GM03348 (cell line): Measurements from ENCODE around the gene VAC14.
A peak's percentile ranks its signal among the peaks of the same experiment; 100 is the strongest.
"Not testable (repeated sequence)": the region's sequence is repeated elsewhere in the genome, so short reads cannot be mapped to it uniquely, and the experiment has no call there.

Source experiments
- DNase-seq: peaks from one replicate; pipeline ENCODE4 v3.0.0; 2012; ENCODE audit warnings: low spot score

VAC14 gene

DNA sequence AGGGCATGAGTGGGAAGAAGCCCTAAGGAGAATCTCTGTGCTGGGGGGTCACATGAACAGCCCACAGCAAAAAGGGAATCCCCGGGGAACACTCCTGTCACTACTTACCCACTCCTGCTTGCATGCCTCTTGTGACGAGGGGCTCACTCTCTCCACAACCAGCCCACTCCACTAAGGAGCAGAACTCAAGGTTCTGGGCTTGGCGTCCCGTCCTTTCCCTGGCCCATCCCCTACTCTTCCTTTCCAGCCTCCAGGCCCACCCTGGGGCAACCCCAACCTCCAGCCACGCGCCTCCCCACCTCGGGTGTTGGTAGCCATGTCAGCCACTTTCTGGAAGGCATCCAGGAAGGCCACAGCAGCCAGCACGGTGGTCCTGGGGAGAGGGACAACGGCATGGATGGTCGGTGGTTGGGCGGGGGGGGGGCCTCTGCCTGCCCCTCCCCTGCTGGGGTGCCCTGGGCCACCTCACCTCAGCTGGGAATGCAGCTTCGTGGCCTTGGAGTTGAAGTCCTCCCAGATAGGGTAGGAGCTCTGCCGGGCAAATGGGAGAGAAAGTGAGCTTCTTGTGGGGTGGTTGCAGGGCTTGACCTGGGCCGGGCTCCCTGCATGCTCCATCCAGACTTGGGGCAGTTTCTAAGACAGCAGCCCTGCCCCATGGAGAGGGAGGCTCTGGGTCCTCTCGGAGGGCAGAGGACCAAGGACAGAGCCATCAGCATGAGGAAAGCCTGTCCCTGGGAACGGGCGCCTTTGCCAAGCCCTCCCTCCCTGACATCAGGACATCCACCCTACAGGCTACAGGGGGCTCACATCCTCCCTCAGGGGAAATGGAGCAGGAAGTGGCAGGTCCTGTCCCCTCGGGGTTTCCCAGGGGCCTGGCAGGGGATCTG lies 120.2 kb downstream of the VAC14 start:
- DNase-seq, result no peak

DNA sequence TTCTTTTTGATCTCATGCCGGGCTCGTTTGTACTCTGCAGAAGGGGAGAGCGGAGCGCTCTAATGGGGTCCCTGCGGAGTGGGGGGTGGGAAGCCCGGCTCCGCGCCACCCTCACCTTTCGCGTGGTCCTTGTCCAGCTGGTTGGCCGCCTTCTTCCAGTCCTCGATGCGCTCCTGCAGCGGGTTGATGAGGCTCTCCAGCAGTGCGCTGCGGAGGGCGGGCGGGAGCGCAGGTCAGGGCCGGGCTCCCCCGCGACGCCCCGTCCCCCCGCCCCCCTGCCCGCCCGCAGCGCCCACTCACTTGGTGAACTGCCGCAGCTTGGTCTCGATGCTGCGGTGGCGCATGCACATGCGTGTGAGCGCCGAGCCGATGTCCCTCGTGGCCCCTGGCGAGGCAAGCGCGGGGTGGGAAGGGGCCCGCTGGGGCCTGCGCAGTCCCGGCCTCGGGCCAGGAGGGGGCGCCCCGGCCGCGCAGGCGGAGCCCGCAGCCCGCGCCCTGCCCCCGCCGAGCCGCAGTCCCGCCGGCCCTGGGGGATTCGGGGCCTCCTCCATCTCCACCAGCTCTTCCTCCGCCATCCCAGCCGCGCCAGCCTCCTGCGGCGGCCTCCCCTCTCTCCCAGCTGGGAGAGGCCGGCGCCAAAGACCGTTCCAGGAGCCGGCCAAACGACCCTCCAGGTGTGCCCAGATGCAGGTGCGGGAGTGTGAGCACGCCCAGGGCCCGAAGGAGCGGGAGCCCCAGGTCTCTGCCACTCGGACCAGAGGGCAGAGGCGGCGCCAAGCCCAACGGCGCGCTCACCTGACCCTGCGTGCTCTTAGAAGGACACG lies 121.1 kb downstream of the VAC14 start:
- peak; percentile 79 for DNase-seq

DNA sequence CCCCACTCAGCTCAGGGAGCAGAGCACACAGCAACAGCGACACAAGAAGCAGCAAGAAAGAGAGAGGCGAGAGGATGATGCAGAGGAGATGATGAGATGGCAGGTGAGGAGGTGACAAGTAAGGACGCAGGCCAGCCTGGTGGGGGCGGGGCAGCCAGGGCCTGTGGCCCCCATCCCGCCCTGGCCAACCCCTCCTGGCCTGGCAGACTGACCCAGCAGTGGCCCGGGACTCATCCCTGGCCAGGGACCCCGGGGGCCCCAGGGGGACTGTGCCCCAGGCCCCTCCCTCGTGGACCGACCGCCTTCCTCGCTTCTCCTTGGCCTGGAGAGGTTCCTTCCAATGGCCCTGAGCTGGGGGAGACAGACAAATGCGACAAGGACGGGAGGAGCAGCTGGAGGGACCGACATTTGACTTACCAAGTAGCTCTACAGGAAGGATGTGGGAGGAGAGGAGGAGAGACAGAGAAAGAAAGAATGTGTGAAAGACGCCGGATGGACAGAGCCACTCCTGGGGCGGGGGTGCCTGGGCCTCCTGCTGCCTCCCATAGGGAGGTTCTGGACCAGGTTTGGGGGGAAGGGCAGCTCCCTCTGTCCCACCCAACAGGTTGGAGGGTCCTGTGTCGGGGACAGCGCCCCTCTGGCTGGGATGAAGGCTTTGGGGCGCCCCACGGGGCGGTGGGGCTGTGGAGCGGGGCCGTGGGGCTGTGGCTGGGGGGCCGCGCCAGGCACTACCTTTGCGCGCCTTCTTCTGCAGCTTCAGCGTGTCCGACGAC lies 121.9 kb downstream of the VAC14 start:
- DNase-seq, result no peak

DNA sequence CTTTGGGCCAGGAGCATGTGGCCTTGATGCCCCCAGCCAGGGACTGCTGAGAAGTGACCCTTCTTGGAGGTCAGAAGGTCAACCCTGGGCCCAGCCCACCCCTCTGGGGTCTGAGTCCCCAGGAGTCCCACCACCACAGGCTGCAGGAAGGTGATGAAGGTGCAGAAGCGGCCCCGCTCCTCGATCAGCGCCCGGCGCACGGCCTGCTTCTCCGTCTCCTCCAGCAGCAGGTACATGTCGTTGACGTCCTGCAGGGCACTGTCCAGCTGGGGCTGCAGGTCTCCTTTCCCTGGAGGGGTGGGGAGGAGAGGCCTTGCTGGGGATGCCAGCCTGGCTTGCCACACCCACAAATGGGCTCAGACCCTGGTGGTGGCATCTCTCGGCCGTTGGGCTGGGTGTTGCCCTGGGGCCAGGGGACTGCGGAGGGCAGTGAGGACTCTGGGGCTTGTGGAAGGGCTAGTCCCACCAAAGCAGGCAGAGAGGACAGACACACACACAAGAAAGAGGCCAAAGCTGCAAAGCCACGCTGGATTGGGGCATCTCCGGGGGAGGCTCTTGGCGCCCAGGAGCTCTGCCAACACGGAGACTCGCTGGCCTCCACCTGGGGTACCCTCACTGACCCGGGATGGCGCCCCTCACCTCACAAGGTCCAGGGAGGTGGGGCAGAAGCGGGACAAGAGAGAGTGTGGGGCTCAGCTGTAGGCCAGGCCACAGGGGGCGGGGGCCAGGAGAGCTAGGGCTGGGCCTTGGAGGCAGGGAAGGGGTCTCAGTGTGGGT lies 122.6 kb downstream of the VAC14 start:
- no peak for DNase-seq

DNA sequence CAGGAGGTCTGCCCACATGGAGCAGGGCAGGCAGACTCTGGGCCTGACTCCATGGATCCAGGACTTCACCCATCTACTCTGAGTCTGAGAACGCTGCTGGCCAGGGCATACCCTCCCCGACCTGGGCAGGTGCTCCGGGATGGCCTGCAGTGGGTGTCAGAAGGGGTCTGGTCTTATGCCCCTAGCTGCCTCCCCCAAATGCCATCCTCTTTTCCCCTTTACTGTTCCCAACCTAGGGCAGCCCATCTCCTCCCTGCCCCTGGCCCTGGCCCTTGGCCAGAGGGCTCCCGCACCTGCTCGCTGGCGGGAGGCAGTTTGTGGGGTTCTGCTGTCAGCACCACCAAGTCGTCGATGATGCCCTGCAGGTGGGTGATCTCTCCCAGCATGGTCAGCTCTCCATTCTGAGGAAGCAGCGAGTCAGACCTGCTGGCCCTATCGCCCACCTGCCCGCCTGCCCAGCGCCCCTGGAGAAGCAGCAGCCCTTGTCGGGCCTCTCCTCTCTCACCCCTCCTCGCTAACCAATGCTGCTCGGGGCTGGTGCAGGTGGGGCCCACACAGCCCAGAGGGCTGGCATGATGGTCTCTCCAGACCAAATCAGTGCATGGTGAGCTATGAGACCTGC lies 123.3 kb downstream of the VAC14 start:
- no peak for DNase-seq

DNA sequence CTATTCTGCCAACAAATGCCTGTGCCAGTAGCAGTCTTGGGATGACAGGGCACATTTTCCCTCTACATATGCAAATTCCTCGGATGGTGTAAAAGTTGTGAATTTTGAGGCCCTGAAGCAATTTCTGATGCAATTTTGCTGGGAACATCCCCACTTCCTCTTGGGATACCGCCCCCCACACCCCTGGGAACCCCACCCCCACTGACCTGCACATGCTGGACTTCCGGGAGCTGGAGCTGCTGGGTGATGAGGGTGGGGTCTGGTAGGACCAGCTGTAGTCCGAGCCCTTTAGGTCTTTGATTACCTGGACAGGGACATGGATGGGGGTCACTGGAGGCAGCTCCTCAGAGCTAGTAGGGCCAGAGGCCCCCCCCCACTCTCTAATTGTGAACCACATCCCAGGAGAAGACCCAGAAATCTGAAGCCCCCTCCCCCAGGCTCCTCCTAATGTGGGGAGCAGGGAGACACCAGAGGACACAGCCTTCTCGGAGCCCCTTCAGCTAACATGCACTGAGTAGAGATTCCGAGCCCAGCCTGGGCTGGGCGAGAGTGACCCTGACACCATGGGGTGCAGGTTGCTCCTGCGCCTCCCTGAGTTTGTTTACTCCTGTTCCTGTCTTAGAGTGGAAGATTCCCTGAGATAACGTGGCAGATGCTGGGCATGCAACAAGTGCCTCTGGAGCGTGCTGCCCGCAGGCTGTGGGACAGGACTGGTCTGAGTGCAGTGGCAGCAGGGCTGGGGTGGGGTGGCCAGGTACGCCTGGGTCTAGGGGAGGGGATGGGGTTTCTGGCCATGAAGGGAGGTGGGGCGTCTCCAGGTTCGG lies 124.1 kb downstream of the VAC14 start:
- DNase-seq, result no peak

DNA sequence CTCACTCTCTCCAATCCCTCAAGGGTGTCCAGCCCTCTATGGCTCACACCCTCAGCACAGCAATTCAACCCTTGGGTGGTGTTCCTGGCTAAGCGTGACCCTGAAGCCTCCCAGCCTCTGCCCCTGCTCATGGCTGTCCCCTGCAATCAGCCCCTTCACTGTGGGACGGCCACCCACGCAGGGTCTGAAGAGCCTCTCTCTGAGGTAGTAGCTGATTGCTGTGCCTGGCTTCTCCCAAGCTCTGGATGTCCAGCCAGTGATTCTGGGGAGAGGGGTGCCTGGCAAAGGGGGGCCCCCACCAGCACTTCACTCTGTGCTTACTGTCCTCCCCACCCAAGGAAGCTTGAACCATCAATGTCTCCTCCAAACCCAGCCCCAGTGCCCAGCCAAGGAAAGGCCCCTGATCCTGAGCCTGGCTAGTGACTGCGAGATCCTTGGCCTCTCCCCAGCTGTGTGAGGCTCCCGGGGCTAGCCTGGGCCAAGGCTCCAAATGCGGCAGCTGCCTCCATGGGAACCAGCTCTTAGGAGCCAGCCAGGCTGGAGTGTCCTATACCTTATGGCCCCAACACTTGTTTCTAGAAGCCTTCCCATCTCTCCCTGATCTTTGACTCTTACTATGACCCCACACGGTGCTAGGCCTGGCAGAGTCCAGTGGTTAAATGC lies 125.0 kb downstream of the VAC14 start:
- no peak for DNase-seq

DNA sequence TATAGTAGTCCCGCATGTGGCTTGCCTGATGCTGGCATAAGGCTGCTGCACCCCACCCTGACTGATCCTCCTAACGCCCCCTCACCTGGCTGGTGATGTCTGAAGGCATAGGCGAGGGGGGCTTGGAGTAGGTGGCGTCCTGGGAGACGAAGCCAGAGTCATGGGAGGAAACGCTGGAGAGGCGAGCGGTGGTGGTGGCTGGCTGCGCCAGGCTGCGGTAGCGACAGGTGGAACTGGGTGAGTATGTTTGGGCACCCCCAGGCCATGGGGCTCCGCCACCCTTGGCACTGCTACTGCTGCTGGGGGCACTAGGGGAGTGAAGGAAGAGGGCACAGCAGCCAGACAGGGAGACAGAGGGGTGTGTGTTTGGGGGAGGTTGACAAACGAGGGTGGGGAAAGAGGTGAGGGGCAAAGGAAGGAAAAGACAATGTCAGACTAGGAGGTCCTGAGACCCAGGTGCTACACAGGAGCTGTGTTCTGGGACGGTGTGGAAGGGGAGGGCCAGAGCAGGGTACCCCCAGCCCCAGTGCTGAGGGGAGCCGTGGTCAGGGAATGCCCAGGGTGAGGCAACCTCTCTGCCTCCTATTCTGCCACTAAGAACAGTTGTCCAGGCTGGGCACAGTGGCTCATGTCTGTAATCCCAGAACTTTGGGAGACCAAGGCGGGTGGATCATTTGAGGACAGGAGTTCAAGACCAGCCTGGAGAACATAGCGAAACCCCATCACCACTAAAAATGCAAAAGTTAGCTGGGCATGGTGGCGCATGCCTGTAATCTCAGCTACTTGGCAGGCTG lies 126.5 kb downstream of the VAC14 start:
- DNase-seq, result no peak

DNA sequence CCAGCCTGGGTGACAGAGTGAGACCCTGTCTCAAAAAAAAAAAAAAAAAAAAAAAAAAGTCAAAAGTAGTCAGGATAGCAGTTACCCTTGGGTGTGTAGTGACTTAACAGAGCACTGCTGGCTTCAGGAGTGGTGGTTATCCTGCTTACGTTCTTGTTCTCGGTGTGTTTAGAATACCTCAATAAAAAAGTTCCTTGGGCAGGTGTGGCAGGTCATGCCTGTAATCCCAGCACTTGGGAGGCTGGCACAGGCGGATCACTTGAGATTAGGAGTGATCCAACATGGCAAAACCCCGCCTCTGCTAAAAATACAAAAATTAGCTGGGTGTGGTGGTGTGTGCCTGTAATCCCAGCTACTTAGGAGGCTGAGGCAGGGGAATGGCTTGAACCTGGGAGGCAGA lies 130.0 kb downstream of the VAC14 start:
- DNase-seq, result not testable (repeated sequence)

DNA sequence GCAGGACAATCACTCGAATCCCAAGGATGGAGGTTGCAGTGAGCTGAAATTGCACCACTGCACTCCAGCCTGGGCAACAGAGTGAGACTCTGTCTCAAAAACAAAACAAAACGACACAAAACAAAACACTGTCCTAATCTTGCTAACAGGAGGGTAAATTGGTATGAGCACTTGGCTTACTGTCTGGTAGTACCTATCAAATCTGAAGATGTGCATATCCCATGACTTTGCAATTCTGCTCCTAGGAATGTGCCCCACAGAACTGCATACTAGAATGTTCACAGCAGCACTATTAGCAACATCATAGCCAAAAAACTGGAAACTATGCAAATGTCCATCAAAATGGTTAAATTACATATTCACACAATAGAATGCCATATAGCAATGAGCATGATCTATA lies 130.8 kb downstream of the VAC14 start:
- no peak for DNase-seq

DNA sequence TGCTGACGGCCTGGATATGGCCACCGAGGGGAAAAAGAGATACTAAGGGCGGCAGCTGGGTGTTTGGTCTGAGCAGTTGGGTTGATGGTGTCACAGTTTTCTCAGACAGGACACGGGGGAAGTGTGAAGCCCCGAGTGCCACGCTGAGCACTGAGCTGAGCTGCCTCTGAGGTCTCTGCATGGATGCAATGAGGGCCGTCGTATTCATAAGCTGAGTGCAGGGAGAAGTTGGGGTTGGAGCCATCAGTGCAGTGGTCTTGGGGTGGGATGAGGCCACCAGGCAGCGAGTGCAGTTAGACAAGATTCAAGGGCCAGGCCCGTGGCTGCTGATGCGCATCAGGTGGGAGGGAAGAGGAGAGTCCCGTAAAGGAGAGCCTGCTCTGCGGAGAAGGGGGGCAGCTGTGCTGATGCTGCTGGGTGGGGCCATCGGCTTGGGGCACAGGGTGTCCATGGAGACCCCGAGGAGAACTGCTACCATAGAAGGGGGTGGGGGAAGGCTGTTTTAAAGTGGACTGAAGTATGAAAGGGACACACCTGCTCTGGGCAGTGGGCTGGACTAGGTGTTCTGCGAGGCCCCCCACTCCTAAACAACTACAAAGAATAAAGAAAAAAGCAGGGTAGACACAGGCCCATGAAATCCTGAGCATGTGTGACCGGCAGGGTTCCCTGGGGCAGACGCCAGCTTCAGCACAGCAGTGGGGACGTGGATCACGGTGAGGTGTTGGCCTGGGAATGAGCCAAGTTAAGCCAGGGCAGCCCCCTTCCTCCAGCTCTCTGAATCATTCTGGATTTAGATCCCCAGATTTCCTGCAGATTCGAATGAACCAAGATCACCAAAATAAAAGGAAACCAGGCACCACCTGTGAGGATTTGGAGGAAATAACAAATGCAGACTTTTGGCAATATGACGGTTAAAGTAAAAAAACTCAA lies 134.9 kb downstream of the VAC14 start:
- DNase-seq, result peak; percentile 1

DNA sequence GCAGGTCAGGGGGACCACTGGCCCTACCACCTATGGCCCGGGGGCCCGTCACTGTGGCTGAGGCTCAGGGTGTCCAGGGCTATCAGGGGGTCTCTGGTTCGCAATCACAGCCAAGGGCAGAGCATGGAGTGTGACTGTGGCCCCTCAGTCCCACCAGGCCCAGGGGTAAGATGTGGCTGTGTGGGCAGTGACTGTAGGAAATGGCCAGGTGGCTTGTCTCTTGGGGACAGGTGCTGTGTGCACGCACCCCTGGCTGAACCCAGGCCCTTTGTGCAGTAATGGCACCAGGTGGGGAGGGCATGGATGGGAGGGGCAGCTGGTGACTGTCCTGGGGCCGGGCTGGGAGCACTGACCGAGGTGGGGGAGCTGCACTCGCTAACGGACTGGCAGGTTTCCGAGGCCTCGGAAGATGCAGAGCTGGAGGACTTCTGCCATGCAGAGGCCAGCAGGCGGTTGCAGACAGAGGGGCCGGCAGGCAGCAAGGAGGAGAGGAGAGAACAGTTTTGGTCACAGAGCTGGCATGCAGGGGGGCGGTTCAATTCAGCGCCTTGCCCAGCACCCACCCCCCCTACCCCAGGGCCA lies 135.8 kb downstream of the VAC14 start:
- DNase-seq, result peak; percentile 3

DNA sequence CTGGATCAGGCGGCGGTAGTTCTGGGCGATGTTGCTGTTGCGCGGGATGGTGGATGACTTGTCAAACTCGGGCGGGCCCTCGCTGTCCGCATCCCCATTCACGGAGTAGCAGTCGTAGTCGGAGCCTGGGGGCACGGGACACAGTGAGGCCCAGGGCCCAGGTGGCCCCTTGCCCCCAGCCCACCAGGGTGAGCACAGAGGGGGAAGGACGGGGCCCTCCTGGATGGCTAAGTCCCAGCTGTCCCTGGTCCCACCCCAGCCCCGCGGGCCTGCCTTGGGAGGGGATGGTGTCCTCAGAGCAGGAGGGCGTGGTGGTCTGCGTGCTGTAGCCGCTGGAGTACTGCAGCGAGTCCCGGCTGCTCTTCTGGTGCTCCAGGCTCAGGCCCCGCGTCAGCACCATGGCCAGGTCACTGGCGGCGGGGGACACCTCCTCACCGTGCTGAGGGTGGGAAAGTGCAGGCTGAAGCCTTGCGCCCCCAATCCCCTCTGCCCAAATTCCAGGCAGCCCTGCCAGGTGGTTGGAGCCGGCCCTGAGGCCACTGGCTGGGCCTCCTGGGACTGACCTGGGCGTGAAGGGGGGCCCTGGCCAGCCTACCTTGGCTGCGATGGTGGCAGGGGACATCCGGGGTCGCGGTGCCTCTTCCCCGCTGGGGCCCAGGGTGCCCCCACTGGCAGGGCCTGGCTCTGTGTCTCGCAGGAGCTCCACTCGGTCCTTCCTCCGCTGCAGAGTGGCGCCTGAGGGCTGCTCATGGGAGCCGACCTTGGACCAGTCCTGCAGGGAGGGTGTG lies 136.4 kb downstream of the VAC14 start:
- DNase-seq, result peak; percentile 5

DNA sequence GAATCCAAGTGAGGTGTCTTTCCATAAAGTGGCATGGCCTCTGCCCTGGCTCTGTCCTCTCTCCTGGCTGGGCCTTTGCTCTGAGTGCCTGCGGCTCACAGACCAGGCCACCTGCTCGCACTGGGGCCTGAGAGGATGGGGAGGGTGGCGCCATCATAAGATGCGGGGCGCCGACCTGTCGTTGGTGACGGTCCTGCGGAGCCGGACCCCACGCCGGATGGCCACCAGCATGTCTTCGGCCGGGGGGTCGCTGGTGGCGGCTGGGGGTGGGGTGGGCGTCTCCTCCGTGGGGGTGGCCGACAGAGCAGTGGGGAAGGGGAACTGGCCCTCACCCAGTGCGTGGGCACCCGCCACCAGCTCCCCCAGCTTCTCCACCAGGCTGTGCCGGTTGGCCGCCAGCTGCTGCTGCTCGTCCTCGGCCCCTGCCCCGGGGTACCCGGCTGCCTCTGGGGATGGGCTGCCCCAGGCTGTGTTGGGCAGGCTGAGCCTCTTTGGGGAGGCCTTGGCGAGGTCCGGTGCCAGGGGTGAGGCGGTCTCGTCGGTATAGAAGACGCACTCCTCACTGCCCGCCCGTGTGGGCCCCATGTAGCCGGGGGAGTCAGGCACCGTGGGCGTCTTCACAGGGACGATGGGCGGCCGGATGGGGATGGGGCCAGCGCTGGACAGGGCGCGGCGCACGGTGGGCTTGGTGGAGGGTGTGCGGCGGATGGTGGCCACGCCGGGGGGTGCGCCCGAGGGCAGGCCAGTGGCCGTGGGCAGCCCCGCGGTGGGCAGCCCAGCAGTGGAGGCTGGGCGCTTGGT lies 137.2 kb downstream of the VAC14 start:
- DNase-seq, result peak; percentile 6

DNA sequence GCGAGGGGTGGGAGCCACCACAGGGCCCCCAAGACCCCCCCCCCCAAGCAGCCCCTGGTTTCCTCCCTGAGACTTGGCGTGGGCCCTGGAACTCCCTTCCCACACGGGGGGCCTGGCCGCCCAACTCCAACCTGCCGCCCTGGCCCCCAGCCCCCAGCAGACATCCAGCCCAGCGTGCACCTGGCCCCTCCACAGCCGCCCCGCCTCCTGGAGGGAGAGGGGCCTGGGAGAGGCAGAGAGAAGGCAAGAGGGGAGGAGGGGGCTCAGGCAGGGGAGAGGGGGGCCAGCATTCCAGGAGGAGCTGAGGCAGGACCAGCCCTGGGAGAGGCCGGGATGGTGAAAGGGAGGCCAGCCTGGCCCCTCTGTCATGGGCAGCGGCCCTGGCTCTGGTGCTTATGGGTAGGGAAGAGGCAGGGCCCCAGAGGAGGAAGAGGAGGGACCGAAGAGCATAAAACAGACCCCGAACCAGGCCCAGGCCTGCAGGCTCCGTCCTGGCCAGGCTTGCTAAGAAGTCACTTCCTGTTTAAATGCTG lies 137.9 kb downstream of the VAC14 start:
- peak; percentile 6 for DNase-seq
